H54 (cell line): ENCODE measurements around the gene WDR13.
"Not testable (repeated sequence)": the region's sequence is repeated elsewhere in the genome, so short reads cannot be mapped to it uniquely, and the experiment has no call there.

Source experiments
- DNase-seq: peaks from one replicate; pipeline ENCODE4 v3.0.0; 2011; ENCODE audit warnings: low spot score, mixed read lengths; ENCODE audit not compliant: insufficient read length
- FAIRE-seq: peaks from 3 replicates; lab custom pipeline; 2011; peaks lifted over from hg19 to GRCh38; lab: Jason Lieb, UNC
- POLR2A ChIP-seq: IDR thresholded peaks from 2 replicates; pipeline ENCODE4 v1.6.1; 2011; ENCODE audit warnings: low read depth, mild to moderate bottlenecking, low read length

The WDR13 gene

DNA sequence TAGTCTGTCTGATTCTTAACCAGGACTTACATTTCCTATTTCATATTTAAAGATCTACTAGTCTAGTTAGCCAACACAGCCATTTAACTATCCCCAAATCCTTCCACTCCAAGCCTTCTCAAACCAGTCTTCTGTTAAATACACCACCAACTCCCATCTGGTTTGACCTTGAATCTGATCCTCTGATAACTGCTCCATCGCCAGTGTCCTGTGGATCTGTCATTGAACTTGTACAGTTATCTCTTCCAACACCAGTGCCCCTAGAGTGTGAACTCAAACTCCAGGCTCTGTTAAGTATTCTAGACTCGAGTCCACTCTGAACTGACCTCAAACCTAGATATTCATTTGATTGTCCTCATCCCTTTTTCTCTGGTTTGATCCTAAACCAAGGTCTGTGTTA, 14.4 kb downstream of the WDR13 start:
- no peak for TF ChIP-seq POLR2A
- no peak for DNase-seq
- no peak for FAIRE-seq

- TF ChIP-seq POLR2A, result no peak
- FAIRE-seq (no peak), DNase-seq (no peak)
Observed at GRCh38 chrX:48613502-48614160, 16.3 kb downstream of the WDR13 start.

DNA sequence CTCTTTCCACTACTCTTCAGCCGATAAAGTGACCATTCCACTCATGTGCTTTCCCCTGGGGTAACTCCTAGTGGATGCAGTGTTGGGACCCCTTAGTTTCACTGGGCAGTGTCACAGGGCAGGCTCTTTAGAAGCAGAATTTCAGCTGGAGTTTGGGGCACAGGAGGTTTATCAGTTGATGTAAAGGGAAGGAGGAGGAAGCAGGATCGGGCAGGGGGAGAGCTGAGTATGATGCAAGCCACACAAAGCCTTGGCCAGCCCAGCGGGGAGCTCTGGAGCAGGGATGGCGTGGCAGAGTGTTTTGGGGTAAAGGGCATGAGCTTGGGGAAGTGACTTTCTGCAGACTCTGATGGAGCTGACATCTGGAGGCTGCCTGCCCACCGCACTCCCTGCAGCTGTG, 19.3 kb downstream of the WDR13 start:
- no peak for DNase-seq
- FAIRE-seq, result no peak
- TF ChIP-seq POLR2A, result no peak

GRCh38 chrX:48617542-48618340, 20.4 kb downstream of the WDR13 start:
- FAIRE-seq (no peak), DNase-seq (no peak)
- TF ChIP-seq POLR2A, result no peak

- no peak for TF ChIP-seq POLR2A
- DNase-seq (no peak), FAIRE-seq (no peak)
Observed at GRCh38 chrX:48626401-48627298, 29.4 kb downstream of the WDR13 start.

DNA sequence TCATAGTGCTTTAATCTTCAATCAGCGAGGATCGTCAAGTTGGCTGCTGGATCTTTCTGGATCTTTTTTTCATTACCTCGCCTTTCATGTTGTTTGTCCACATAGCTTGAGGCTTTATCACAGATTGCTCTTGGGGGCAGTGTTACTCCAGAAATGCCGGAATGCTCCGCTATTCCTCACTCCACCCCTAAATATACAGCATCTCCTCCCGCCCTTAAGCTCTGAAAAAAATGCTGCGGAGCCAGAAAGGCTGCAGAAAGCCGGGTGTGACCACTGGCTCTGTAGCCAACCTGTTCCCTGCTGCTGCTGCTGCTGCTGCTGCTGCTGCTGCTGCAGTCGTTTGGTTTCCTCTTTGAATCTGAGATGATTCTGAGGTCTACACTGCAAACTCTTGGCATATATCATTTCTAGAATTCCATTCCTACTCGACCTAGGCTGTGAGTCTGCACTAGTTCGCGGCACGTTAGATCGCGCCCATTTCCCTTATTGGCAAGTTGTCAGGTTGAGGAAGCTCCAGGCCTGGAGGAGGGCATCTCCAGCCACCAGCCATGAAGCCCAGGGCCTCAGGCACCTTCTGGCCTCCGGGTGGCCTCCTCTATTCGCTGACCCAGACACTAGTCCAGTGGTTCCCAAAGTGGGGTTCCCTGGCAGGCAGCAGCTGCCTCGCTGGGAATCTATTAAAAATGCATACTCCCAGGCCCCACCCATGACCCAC, 34.2 kb downstream of the WDR13 start:
- FAIRE-seq, result peak; percentile 36
- DNase-seq, result peak; percentile 56
- TF ChIP-seq POLR2A, result no peak

GRCh38 chrX:48632207-48632606, 34.9 kb downstream of the WDR13 start:
- no peak for FAIRE-seq
- TF ChIP-seq POLR2A, result no peak
- DNase-seq, result no peak

- DNase-seq (no peak), FAIRE-seq (no peak)
- TF ChIP-seq POLR2A, result no peak
Observed at GRCh38 chrX:48636301-48636700, 39.0 kb downstream of the WDR13 start.

- DNase-seq, result no peak
- no peak for TF ChIP-seq POLR2A
- no peak for FAIRE-seq
Observed at GRCh38 chrX:48636776-48637175, 39.5 kb downstream of the WDR13 start.

- no peak for TF ChIP-seq POLR2A
- FAIRE-seq (no peak), DNase-seq (no peak)
Observed at GRCh38 chrX:48645669-48646068, 48.4 kb downstream of the WDR13 start.

GRCh38 chrX:48648336-48648751, 51.1 kb downstream of the WDR13 start:
- FAIRE-seq (no peak), DNase-seq (peak; percentile 18)
- TF ChIP-seq POLR2A, result no peak

DNA sequence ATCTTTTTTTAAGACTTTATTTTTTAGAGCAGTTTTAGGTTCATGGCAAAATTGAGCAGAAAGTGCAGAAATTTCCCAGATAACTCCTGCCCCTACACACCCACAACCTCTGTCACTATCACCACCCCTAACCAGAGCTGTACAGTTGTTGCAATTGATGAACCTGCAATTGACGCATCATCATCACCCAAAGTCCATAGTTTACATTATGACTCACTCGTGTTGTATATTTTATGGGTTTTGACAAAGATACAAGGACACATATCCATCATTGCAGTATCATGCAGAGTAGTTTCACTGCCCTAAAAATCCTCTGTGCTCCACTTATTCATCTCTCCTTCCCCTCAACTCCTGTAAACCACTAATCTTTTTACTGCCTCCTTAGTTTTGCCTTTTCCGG, 51.8 kb downstream of the WDR13 start:
- FAIRE-seq (no peak), DNase-seq (no peak)
- no peak for TF ChIP-seq POLR2A

GRCh38 chrX:48652055-48652579, 54.8 kb downstream of the WDR13 start:
- FAIRE-seq, DNase-seq: not testable (repeated sequence)

DNA sequence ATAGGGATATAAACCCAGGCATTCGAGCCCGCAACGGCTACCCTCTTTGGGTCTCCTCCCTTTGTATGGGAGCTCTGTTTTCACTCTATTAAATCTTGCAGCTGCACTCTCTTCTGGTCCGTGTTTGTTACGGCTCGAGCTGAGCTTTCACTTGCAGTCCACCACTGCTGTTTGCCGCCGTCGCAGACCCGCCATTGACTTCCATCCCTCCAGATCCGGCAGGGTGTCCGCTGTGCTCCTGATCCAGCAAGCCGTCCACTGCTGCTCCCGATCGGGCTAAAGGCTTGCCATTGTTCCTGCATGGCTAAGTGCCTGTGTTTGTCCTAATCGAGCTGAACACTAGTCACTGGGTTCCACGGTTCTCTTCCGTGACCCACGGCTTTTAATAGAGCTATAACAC, 57.5 kb downstream of the WDR13 start:
- not testable (repeated sequence) for FAIRE-seq, DNase-seq
